Caco-2 (cell line): ENCODE data around the gene VAC14. TPM values are rescaled to one million over a fixed set of nuclear protein-coding genes. Genes with fewer than 3 reads are reported as not detected.

Experiments
- BruUV-seq: library from RNA; stranded (reverse); fragments of 400-500 nt; replicated peaks from 2 replicates; lab custom pipeline; 2021; lab: Mats Ljungman, UMichigan
- CTCF ChIA-PET: fragments of 300-600 bp; sonication (Branson Sonifier 250); formaldehyde crosslinking; loops from one replicate; lab custom pipeline; 2022; ENCODE audit warnings: antibody characterized with exemption; lab: Charles Lee
- POLR2A ChIA-PET: fragments of 300-600 bp; sonication (Branson Sonifier 250); formaldehyde crosslinking; loops from one replicate; lab custom pipeline; 2022; ENCODE audit warnings: antibody characterized with exemption; lab: Charles Lee
- DNase-seq, 2 experiments: peaks; one replicate each; pipeline versions ENCODE4 v3.0.0 to v3.0.0-alpha.2; 2020 to 2022
- H3K27me3 ChIP-seq: replicated peaks from 2 replicates; pipeline ENCODE4 v1.6.0; 2011; ENCODE audit warnings: low read length; ENCODE audit not compliant: control insufficient read depth, insufficient read depth
- H3K36me3 ChIP-seq: 2 replicates; pipeline ENCODE4 v1.5.1; 2011; ENCODE audit warnings: low read length; ENCODE audit not compliant: control insufficient read depth, insufficient read depth
- H3K4me1 ChIP-seq: fragments of 250-450 bp; sonication (Bioruptor Pico); 2 replicates; pipeline ENCODE4 v1.5.1; 2020; ENCODE audit warnings: mild to moderate bottlenecking
- H3K4me3 ChIP-seq: 2 replicates; pipeline ENCODE4 v1.5.1; 2011; ENCODE audit warnings: low read depth, mild to moderate bottlenecking, control low read depth, low read length
- H3K9me3 ChIP-seq: fragments of 250-450 bp; sonication (Bioruptor Pico); 2 replicates; pipeline ENCODE4 v1.5.1; 2020; ENCODE audit warnings: mild to moderate bottlenecking, moderate library complexity
- H3K27ac Mint-ChIP-seq: one replicate; pipeline ENCODE4 v1.8.0; 2022; ENCODE audit warnings: mixed read lengths; ENCODE audit not compliant: unreplicated experiment
- H3K27me3 Mint-ChIP-seq: one replicate; pipeline ENCODE4 v1.8.0; 2022; ENCODE audit warnings: mixed read lengths; ENCODE audit not compliant: insufficient read depth, unreplicated experiment
- H3K36me3 Mint-ChIP-seq: one replicate; pipeline ENCODE4 v1.8.0; 2022; ENCODE audit warnings: mild to moderate bottlenecking, mixed read lengths; ENCODE audit not compliant: insufficient read depth, unreplicated experiment
- H3K4me1 Mint-ChIP-seq: one replicate; pipeline ENCODE4 v1.8.0; 2022; ENCODE audit warnings: low read depth, mixed read lengths; ENCODE audit not compliant: unreplicated experiment
- H3K4me3 Mint-ChIP-seq: one replicate; pipeline ENCODE4 v1.8.0; 2022; ENCODE audit warnings: mild to moderate bottlenecking, moderate library complexity, mixed read lengths; ENCODE audit not compliant: unreplicated experiment
- H3K9me3 Mint-ChIP-seq: one replicate; pipeline ENCODE4 v1.8.0; 2022; ENCODE audit warnings: mixed read lengths; ENCODE audit not compliant: unreplicated experiment
- intact Hi-C: fragments of 100-400 bp; cut with micrococcal nuclease; formaldehyde crosslinking; loops from one replicate; pipeline ENCODE4 v1.10.0; 2022; ENCODE audit not compliant: unreplicated experiment
- total RNA-seq: library from RNA; stranded (reverse); gene quantifications from 2 replicates; pipeline ENCODE4 v1.2.3, GENCODE V29; 2022
- TF ChIP-seq, protein P1 (sequence below), 2 experiments: fragments of 200-600 bp in 1 of 2; IDR thresholded peaks; 1 replicate in 1 of 2; 2 replicates in 1 of 2; pipeline versions ENCODE4 v1.5.1 to v1.8.0; 2011 to 2022; ENCODE audit warnings: antibody characterized with exemption in 1 of 2, control low read depth in 1 of 2, inconsistent platforms in 1 of 2, low read depth in 1 of 2, low read length in 1 of 2, mild to moderate bottlenecking in 1 of 2, moderate library complexity in 1 of 2; ENCODE audit not compliant: insufficient read depth in 1 of 2, severe bottlenecking in 1 of 2, unreplicated experiment in 1 of 2

Gene VAC14
- total RNA-seq, 1 experiment from 2014 or later: 63.5 TPM

- Histone ChIP-seq H3K4me3 (no peak overlapping the region), H3K27me3 (no peaks in the 10 kb centered on the region), H3K4me1 (peaks cover 39% of the 10 kb centered on the region), H3K36me3 (peaks cover 2% of the 10 kb centered on the region; the same call in 1 of the 2 replicates), H3K9me3 (no peaks in the 10 kb centered on the region)
- Mint-ChIP-seq H3K27ac (peak overlapping the region; percentile 82), H3K27me3 (no peaks in the 10 kb centered on the region), H3K4me1 (peaks cover 33% of the 10 kb centered on the region), H3K9me3 (no peaks in the 10 kb centered on the region), H3K4me3 (peak overlapping the region; percentile 53), H3K36me3 (peaks cover 27% of the 10 kb centered on the region)
- DNase-seq: no peak
- TF ChIP-seq, protein P1, sequence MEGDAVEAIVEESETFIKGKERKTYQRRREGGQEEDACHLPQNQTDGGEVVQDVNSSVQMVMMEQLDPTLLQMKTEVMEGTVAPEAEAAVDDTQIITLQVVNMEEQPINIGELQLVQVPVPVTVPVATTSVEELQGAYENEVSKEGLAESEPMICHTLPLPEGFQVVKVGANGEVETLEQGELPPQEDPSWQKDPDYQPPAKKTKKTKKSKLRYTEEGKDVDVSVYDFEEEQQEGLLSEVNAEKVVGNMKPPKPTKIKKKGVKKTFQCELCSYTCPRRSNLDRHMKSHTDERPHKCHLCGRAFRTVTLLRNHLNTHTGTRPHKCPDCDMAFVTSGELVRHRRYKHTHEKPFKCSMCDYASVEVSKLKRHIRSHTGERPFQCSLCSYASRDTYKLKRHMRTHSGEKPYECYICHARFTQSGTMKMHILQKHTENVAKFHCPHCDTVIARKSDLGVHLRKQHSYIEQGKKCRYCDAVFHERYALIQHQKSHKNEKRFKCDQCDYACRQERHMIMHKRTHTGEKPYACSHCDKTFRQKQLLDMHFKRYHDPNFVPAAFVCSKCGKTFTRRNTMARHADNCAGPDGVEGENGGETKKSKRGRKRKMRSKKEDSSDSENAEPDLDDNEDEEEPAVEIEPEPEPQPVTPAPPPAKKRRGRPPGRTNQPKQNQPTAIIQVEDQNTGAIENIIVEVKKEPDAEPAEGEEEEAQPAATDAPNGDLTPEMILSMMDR (IDR thresholded peaks at IDR 0.05; ENCODE audit: insufficient read depth in 1 of 2, low read depth in 1 of 2, low read length in 1 of 2, severe bottlenecking in 1 of 2, unreplicated experiment in 1 of 2): no peak
- ChIA-PET POLR2A (no interaction called here), CTCF (interaction anchor here (1.2 to 1.3 kb wide), 2 partner anchors 55 to 88 kb away, joined by 9 read pairs; no protein-coding TSS in a partner anchor)
- BruUV-seq: TSS peak; percentile 31
- intact Hi-C loops: loop anchor here (2.0 kb wide), 2 partner anchors 55 to 87 kb away; no protein-coding TSS in a partner anchor
These were observed 117.6 kb downstream of the VAC14 start for GRCh38 chr16:70683146-70683944.

- H3K27ac Mint-ChIP-seq: peak overlapping the region; percentile 82
These were observed 118.5 kb downstream of the VAC14 start for GRCh38 chr16:70682239-70683145.

More at GRCh38 chr16:70682239-70683145, 118.5 kb downstream of the VAC14 start:
- Histone ChIP-seq H3K4me3 (no peak overlapping the region), H3K27me3 (no peaks in the 10 kb centered on the region), H3K9me3 (no peaks in the 10 kb centered on the region), H3K4me1 (peaks cover 39% of the 10 kb centered on the region), H3K36me3 (peaks cover 2% of the 10 kb centered on the region; the same call in 1 of the 2 replicates)
- Mint-ChIP-seq H3K4me3 (peak overlapping the region; percentile 53), H3K9me3 (no peaks in the 10 kb centered on the region), H3K36me3 (peaks cover 26% of the 10 kb centered on the region), H3K4me1 (peaks cover 27% of the 10 kb centered on the region), H3K27me3 (no peaks in the 10 kb centered on the region)
- ChIA-PET CTCF (interaction anchor here (0.6 to 1.3 kb wide), 4 partner anchors 56 to 432 kb away, joined by 3 to 9 read pairs (median 7); no protein-coding TSS in a partner anchor), POLR2A (no interaction called here)
- no TSS peak for BruUV-seq
- DNase-seq: no peak
- TF ChIP-seq, protein P1 (IDR thresholded peaks at IDR 0.05; ENCODE audit: insufficient read depth in 1 of 2, low read depth in 1 of 2, low read length in 1 of 2, severe bottlenecking in 1 of 2, unreplicated experiment in 1 of 2): peak in 1 of 2 experiments; percentile 36
- intact Hi-C loops: loop anchor here (2.0 kb wide), 2 partner anchors 56 to 88 kb away; no protein-coding TSS in a partner anchor
